ENCODE data around the gene COPG2.
"Not testable (repeated sequence)": the region's sequence is repeated elsewhere in the genome, so short reads cannot be mapped to it uniquely, and the experiment has no call there.

COPG2 gene

DNA sequence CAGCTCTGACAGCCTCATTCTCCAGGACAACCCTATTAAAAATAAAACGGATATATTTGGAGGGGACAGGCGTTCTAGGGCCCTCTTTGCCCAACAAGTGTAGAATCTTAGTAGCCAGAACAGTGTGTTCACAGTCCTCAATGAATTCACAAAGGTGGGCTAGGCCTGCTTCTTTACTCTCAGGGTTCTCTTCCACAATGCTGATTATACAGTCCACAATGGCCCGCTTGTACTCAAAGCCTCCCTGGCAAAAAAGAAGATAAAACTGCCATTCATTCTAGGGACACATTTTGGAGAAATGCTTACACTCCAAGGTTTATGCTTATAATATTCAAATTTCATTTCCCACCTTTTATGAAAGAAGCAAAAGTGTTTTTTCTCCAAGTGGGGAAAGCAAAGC is 114.1 kb downstream of the COPG2 start:
- DNase-seq = no peak

DNA sequence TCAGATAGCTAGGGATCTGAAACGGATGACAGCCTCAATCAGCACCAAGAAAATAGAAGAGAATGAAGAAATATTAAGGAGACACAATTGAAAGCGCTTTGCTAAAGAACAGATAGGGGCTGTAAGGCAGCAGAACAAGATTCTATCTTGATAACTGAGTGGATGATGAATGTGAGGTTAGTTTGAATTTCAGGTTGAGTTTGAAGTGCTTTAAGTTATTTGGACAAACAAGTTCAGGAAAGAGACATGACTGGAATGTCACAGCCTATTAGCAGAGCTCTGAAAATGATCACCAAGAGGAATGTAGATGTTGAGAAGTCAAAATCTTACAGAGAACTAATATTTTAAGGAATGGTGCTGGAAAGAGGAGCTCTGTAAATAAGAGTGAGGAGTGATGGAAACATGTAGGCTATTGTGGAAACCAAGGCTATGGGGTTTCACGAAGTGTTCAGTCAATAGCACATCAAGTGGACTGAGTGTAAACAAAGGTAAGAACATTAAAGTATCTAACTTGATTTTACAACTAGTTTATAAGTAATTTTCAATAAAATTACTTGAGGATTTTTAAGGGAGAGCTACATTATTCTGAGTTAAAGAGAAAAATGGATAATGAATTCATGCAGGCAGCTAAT is 115.0 kb downstream of the COPG2 start:
- DNase-seq = no peak

DNA sequence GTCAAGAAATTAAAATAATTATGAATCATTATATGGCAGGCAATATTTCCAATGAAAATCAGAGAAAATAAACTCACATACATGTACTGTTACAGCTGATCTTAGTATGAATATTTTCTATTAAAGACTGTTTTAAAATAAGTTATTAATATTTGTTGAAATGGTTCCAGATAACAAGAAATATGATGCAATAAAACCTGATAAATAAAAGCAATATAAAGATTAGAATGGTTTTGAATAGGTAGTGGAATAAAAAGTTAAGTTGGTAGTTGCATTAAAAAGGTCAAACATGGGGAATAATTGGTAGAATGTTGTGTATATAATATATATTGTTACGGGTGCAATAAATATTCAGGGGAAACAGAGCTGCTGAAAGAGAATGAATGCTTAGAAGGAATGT is 124.2 kb downstream of the COPG2 start:
- no peak for DNase-seq

GRCh38 chr7:130543487-130544010 is 125.0 kb downstream of the COPG2 start:
- no peak for DNase-seq

DNA sequence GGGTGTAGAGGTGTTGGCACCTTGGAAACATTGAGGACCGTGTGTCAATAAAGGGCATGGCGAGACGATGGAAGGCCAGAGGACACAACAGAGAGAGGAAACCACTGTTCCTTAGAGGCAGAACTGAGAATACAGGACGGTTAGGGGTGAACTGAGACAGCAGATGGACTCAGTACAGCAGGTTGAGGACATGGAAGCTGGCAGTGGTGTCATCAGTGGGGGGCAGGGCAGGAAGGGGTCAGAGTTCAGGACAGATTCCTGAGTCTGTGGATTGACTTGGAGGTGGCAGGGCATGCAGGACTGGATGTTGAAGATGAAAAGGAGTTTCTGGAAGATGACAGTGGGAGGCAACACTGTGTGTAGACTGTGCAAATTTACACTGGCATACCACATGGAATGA is 126.3 kb downstream of the COPG2 start:
- DNase-seq = not testable (repeated sequence)

DNA sequence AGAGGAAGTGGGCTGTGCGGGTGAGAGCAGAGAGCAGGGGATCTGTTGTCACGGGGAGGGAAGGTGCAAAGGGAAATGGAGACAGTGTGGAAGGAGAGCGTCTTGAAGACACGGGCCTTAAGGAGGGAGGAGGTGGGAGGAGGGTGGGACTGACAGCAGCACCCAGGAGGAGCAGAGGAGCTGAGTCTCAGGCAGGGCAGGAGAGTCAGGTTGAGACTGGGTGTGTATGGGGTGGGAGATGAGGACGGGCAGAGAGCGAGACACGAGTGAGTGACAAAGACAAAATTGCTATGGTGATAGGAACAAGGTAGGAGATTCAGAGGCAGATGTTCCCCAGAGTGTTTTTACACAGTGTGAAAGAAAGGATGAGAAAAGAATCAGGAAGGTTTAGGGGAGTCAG is 127.3 kb downstream of the COPG2 start:
- DNase-seq = not testable (repeated sequence)

- DNase-seq = not testable (repeated sequence)
These were observed 130.7 kb downstream of the COPG2 start for GRCh38 chr7:130537894-130538293.

DNA sequence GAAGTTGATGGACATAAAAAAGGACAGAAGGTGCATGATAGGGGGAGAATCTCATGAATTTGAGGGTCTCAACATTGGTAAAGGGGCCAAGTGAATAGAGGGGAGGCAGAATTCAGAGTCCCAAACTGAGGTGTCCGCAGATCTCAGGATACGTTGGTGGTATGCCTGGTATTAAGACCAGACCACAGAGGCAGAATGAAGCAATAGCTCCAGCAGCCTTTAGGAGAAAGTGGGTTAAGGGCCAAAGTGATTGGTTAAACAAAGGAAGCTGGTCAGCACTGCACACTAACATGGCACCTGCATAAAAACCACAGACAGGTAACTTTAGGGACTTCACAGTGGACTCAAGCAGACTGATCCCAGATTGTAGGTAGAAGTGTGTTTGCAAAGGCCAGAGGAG is 139.1 kb downstream of the COPG2 start:
- DNase-seq = no peak

DNA sequence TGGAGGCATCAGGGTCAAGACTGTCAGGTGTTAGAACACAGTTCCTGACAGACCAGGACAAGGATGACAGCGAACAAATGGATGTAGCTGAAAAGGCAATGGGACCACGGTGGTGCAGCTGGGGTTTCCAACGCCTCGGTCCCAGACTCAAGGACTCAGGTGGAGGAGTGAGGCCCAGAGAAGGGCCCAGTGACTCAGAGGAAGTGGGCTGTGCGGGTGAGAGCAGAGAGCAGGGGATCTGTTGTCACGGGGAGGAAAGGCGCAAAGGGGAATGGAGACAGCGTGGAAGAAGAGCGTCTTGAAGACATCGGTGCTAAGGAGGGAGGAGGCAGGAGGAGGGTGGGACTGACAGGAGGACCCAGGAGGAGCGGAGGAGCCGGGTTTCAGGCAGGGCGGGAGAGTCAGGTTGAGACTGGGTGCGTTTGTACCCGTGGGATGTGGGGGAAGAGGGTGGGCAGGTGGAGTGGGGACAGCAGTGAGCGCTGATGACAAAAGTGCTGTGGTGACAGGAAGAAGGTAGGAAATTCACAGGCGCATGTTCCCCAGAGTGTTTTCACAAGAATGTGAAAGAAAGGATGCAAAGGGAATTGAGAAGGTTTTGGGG is 140.7 kb downstream of the COPG2 start:
- not testable (repeated sequence) for DNase-seq

DNA sequence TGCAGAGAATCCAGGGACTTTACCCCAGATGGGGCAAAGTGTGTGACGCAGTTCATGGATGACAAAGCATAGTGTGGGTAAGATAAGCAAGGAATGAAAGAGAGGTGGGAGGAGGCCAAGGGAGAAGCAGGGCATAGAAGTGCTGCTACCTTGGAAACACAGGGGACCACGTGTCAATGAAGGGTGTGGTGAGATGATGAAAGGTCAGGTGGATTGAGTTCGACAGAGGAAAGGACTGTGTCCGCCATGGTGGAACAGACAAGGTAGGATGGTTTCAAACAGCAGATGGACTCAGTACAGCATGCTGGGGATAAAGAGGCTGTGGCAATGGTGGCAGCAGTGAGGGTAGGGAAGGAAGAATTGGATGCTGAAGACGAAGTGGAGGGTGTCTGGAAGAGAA is 143.9 kb downstream of the COPG2 start:
- DNase-seq = no peak

GRCh38 chr7:130523519-130524125 is 144.9 kb downstream of the COPG2 start:
- not testable (repeated sequence) for DNase-seq

DNA sequence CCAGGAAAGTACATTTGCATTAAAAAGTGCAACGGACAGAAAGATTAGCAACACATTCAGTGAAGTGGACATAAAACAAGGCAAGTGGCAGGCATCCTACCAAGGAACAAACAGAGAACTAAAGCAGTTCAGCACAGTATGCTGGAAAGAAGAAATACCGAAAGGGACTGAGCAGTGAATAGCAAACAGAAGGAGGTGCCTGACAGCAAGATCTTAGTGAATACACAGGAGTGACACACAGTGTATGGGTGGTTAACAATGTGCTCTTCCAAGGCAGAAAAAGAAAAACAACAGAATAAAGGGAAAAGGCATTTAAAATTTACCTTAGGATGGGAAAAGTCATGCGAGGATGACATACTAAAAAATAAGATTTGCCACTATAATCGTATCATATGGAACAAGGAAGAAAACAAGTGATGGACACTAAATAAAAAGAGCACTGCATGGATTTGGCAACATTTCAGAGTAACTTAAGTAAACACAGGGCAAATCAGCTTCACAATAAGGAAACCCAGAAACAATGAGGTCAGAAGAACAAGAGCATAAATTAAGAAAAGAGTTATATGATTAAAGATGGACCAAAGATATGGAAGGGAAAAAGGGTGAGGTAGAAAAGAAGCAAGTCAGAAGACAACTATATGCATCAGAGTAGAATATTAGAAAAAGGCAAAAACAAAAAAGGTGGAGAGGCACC is 147.1 kb downstream of the COPG2 start:
- no peak for DNase-seq

GRCh38 chr7:130515315-130516040 is 153.1 kb downstream of the COPG2 start:
- DNase-seq = no peak

DNA sequence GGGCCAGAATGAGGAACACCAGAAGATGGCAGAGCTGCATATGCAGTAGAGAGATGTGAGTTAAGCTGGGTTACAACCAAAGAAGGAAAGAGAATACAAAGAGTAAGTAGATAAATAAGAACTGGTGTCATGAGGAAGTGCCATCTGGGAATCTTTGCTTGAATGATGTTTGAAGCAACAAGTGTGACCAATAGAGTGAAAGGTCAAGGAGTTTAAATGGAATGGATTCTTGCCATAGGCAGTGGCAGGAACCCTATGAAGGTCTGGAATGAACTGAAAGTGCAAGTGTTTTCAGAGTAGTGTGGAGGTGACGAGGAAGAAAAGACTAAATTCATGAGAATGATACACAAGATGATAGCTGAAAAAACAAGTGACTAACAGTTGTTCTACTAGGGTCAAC is 155.1 kb downstream of the COPG2 start:
- DNase-seq = no peak

DNA sequence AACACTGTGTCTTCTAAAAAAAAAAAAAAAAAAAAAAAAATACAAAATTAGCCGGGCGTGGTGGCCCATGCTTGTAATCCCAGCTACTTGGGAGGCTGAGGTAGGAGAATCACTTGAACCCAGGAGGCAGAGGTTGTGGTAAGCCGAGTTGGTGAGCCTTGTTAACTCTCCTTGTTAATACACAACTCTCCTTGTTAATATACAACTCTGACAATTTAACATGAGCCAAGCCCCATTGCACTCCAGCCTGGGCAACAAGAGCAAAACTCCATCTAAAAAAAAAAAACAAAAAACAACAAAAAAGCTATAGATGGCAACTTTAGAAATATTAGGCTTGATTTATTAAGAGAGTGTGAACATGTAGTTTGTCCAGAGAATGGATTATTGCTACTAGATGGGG is 156.5 kb downstream of the COPG2 start:
- DNase-seq = not testable (repeated sequence)

- DNase-seq = no peak
These were observed 162.2 kb downstream of the COPG2 start for GRCh38 chr7:130506358-130506757.

GRCh38 chr7:130505753-130506152 is 162.8 kb downstream of the COPG2 start:
- DNase-seq = no peak

DNA sequence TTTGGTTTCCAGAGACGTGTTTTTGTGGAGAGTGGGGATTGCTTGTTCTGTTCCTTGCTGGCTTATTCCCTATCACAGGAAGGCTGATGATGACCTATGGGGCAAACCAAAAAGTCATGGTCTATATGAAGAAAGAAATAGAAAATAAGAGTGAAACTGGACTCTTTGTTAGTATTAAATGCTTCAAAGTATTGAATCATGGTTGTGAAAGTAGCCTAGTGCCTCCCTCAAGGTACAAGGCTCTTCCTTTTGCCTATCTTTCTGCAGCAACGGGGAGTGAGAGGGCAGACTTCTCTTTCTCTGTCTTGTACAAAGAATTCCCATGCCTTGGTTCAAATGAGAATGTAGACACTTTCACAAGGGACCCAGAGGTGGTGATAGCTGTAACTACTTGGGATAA is 167.6 kb downstream of the COPG2 start:
- DNase-seq = no peak

- DNase-seq = no peak
These were observed 168.1 kb downstream of the COPG2 start for GRCh38 chr7:130500463-130500862.

DNA sequence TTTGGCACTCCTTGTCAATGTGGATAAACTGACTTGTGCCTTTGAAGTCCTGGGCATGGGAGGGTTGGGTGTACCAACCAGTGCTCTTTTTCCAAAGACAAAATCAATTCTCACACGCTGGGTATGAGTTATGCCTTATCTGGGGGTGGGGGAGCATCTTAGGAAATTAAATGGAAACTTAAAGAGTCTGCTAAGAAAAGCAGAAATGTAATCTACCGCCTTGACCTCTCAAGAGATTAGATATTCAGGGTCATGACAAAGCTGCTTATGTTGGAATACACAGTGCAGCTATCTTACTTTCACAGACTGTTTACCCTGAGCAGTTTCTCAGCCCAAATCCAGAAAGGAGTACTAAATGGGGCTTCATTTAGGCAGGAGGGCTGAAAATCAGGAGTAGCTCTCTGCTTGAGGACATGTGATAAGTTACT is 174.1 kb downstream of the COPG2 start:
- no peak for DNase-seq

GRCh38 chr7:130493275-130493873 is 175.2 kb downstream of the COPG2 start:
- no peak for DNase-seq

- no peak for DNase-seq
These were observed 175.8 kb downstream of the COPG2 start for GRCh38 chr7:130492523-130493274.

Measured in NCI-H1930 (cell line).